Measurements from ENCODE around the gene COMMD1. TPM values are rescaled to one million over a fixed set of nuclear protein-coding genes. Genes with fewer than 3 reads are reported as not detected.

The COMMD1 gene
- total RNA-seq, 1 donor from 2014 or later: 43.0 TPM

DNA sequence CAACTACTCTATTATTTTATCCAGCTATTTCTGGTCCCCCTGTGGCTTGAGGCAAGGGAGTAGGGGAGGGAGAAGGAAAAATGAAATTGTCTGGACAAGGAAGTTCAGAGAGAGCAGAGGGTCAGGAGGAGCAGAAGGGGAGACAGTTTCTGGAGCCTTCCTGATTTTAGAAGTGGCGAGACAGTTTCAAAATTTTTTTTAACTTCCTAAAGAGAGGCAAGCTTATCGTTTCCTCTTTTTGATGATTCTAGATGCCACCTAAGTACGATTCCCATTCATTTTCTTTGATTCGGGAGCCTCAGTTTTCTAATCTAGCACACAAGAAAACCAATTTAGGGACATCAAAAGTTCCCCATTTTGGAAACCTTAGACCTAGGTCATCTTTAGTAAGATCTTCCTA, 193.6 kb downstream of the COMMD1 start:
- intact Hi-C loops (cut with DNase I): no loop called here
- Histone ChIP-seq H3K27me3 (no peaks in the 10 kb centered on the region), H3K27ac (no peak overlapping the region), H3K4me1 (no peaks in the 10 kb centered on the region), H3K36me3 (no peaks in the 10 kb centered on the region), H3K9me3 (no peaks in the 10 kb centered on the region), H3K4me3 (no peak overlapping the region)
- TF ChIP-seq, protein P1, sequence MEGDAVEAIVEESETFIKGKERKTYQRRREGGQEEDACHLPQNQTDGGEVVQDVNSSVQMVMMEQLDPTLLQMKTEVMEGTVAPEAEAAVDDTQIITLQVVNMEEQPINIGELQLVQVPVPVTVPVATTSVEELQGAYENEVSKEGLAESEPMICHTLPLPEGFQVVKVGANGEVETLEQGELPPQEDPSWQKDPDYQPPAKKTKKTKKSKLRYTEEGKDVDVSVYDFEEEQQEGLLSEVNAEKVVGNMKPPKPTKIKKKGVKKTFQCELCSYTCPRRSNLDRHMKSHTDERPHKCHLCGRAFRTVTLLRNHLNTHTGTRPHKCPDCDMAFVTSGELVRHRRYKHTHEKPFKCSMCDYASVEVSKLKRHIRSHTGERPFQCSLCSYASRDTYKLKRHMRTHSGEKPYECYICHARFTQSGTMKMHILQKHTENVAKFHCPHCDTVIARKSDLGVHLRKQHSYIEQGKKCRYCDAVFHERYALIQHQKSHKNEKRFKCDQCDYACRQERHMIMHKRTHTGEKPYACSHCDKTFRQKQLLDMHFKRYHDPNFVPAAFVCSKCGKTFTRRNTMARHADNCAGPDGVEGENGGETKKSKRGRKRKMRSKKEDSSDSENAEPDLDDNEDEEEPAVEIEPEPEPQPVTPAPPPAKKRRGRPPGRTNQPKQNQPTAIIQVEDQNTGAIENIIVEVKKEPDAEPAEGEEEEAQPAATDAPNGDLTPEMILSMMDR (IDR thresholded peaks at IDR 0.05): no peak
- TF ChIP-seq POLR2A (IDR thresholded peaks at IDR 0.05) (no peak), POLR2AphosphoS5 (IDR thresholded peaks at IDR 0.05; ENCODE audit: insufficient read depth in 1 of 2, low read depth in 1 of 2) (no peak)
- DNase-seq (ENCODE audit: extremely low spot score in 2 of 2): no peak

DNA sequence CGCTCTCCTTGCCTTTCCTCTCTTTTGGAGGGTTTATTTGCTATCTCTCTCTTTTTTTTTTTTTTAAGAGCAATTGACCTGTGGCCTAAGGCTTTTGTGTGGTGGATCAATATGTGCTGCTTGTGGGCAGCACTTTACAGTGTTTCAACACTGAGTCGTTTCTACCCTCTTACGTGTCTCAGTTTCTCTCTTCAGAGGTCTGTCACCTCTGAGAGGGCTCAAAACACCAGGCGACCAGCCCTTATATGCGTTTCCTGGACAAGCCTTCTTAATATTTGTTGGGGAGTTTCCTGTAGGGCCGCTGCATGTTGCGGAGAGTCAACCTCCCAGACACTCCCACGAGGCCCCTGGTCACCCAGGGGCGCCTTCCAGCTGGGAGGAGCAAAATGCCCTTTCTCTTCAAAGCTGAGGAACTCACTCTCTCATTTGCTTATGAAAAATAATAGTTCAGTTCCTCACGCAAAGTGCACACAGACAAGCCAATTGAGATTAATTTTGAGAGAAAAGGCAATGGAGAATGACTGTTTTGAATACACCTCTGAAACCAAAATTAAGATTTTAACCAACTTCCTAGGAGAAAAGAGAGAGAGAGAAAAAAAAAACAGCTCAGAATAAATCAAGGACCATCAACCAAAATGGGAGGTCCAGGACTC, 194.2 kb downstream of the COMMD1 start:
- no peaks in the 10 kb centered on the region for H3K36me3 ChIP-seq
- intact Hi-C loops (cut with DNase I): no loop called here
- DNase-seq (ENCODE audit: extremely low spot score in 2 of 2): no peak
- no peaks in the 10 kb centered on the region for H3K4me1 ChIP-seq
- H3K4me3 ChIP-seq: no peak overlapping the region
- TF ChIP-seq POLR2AphosphoS5 (IDR thresholded peaks at IDR 0.05; ENCODE audit: insufficient read depth in 1 of 2, low read depth in 1 of 2) (no peak), POLR2A (IDR thresholded peaks at IDR 0.05) (no peak)
- TF ChIP-seq, protein P1 (IDR thresholded peaks at IDR 0.05): no peak
- H3K27me3 ChIP-seq: no peaks in the 10 kb centered on the region
- H3K9me3 ChIP-seq: no peaks in the 10 kb centered on the region
- H3K27ac ChIP-seq: no peak overlapping the region

DNA sequence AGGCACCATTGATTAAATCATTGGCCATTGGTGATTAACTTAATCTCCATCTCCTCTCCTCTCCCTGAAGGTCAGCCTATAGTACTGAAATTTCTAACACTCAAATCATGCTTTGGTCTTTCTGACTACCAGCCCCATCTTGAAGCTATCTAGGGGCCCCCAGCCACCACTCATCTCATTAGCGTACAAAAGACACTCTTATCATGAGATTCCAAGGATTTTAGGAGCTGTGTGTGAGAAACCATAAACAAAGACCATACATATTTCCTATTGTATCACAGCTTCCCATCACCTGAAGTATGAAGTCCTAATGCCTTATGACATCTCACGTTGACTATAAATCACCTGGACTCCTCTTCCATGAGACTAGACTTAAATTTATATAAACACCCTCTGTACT, 196.4 kb downstream of the COMMD1 start:
- no peak for DNase-seq (ENCODE audit: extremely low spot score in 2 of 2)
- H3K4me1 ChIP-seq: no peaks in the 10 kb centered on the region
- H3K27me3 ChIP-seq: no peaks in the 10 kb centered on the region
- H3K4me3 ChIP-seq: no peak overlapping the region
- intact Hi-C loops (cut with DNase I): no loop called here
- H3K9me3 ChIP-seq: no peaks in the 10 kb centered on the region
- TF ChIP-seq, protein P1 (IDR thresholded peaks at IDR 0.05): no peak
- TF ChIP-seq POLR2A (IDR thresholded peaks at IDR 0.05) (no peak), POLR2AphosphoS5 (IDR thresholded peaks at IDR 0.05; ENCODE audit: insufficient read depth in 1 of 2, low read depth in 1 of 2) (no peak)
- no peak overlapping the region for H3K27ac ChIP-seq
- H3K36me3 ChIP-seq: no peaks in the 10 kb centered on the region

DNA sequence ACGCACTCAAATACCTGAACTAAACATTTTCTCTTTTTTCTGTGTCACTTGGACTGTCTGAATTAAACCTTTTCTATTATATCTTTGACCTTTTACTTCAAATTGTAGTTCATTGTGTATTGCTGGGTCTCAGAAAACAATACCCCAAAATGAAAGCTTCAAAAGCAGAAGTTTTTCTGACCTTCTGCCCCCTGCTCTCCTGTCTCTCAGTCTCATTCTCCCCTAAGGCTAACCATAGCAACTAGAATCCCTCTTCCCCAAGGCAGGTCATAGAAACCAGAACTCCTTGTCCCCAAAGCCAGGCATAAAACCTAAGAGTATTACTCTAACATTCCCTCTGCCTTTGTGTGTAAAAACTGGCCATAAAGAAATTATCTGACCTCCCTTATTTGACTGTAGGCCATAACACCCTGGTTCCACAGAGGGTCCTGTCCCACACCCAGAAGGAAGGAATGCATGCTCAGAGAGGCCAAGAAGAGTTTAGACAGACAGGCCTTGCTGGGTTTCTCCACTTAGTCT, 197.0 kb downstream of the COMMD1 start:
- TF ChIP-seq, protein P1 (IDR thresholded peaks at IDR 0.05): no peak
- TF ChIP-seq POLR2A (IDR thresholded peaks at IDR 0.05) (no peak), POLR2AphosphoS5 (IDR thresholded peaks at IDR 0.05; ENCODE audit: insufficient read depth in 1 of 2, low read depth in 1 of 2) (no peak)
- no peaks in the 10 kb centered on the region for H3K27me3 ChIP-seq
- no peak for DNase-seq (ENCODE audit: extremely low spot score in 2 of 2)
- no peak overlapping the region for H3K4me3 ChIP-seq
- no peak overlapping the region for H3K27ac ChIP-seq
- intact Hi-C loops (cut with DNase I): no loop called here
- no peaks in the 10 kb centered on the region for H3K4me1 ChIP-seq
- no peaks in the 10 kb centered on the region for H3K36me3 ChIP-seq
- no peaks in the 10 kb centered on the region for H3K9me3 ChIP-seq

DNA sequence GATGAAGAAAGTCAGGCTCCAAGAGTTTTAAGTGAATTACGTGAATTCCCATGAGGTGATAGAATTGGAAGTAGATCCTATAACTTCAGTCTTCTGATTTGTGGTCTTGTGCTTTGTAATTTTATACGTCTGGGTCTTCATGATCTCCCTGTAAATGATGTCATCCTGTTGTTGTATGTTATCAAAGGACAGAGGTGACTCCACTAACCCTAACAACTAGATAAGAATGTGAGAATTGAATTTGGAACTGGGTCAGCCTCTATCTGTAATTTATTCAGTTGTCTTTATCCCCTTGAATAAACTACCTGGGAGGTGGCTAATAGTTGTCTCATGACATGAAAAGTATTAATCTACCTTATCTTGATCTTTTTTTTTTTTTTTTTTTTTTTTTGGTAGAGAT, 204.1 kb downstream of the COMMD1 start:
- DNase-seq (ENCODE audit: extremely low spot score in 2 of 2): no peak
- Histone ChIP-seq H3K4me1 (peaks cover 19% of the 10 kb centered on the region), H3K36me3 (no peaks in the 10 kb centered on the region), H3K4me3 (no peak overlapping the region), H3K27ac (no peak overlapping the region), H3K27me3 (no peaks in the 10 kb centered on the region), H3K9me3 (no peaks in the 10 kb centered on the region)
- TF ChIP-seq, protein P1 (IDR thresholded peaks at IDR 0.05): no peak
- no peak for TF ChIP-seq POLR2AphosphoS5 (IDR thresholded peaks at IDR 0.05; ENCODE audit: insufficient read depth in 1 of 2, low read depth in 1 of 2)
- TF ChIP-seq POLR2A (IDR thresholded peaks at IDR 0.05): no peak
- intact Hi-C loops (cut with DNase I): no loop called here

Data from vagina (tissue), 2 donors.